Upper lobe of right lung (tissue), 1 donor: Measurements from ENCODE around the gene STK33. TPM values are rescaled to one million over a fixed set of nuclear protein-coding genes. Genes with fewer than 3 reads are reported as not detected.

ENCODE experiments used
- ATAC-seq: fragments of 200-7000 bp; cut with Tn5 transposase; one replicate; pipeline ENCODE4 v1.9.1; 2020; ENCODE audit warnings: mild to moderate bottlenecking, moderate library complexity
- DNase-seq: peaks from one replicate; pipeline ENCODE4 v3.0.0-alpha.2; 2020
- H3K27ac ChIP-seq: fragments of 200-600 bp; one replicate; pipeline ENCODE4 v1.8.0; 2022
- H3K27me3 ChIP-seq: fragments of 200-600 bp; one replicate; pipeline ENCODE4 v1.8.0; 2022; ENCODE audit warnings: mild to moderate bottlenecking
- H3K36me3 ChIP-seq: fragments of 200-600 bp; one replicate; pipeline ENCODE4 v1.8.0; 2022
- H3K4me1 ChIP-seq: fragments of 200-600 bp; one replicate; pipeline ENCODE4 v1.8.0; 2022
- H3K4me3 ChIP-seq: fragments of 200-600 bp; one replicate; pipeline ENCODE4 v1.8.0; 2022; ENCODE audit warnings: mild to moderate bottlenecking
- H3K9me3 ChIP-seq: fragments of 200-600 bp; one replicate; pipeline ENCODE4 v1.8.0; 2022
- CTCF ChIP-seq: fragments of 200-600 bp; IDR thresholded peaks from one replicate; pipeline ENCODE4 v1.8.0; 2022; ENCODE audit warnings: antibody characterized with exemption
- intact Hi-C: fragments of 100-400 bp; cut with DNase I; formaldehyde crosslinking; loops from one replicate; pipeline ENCODE4 v1.11.0; 2022
- total RNA-seq: library from RNA; stranded (reverse); fragmentation: NEBNext Ultra II Directional; extraction: Animal tissue kit (Norgen Biotek cat#: 25700); gene quantifications from one replicate; pipeline ENCODE4 v1.2.1, GENCODE V29; 2021
- donor health status: DM: no; HTN: yes; CAD: no; lungs with severe emphysema.

STK33 gene
- total RNA-seq, 1 donor from 2014 or later, result 9.4 TPM

GRCh38 chr11:8357505-8357888 is 236.5 kb downstream of the STK33 start:
- intact Hi-C loops, result no loop called here
- no peaks in the 10 kb centered on the region for H3K36me3 ChIP-seq
- no peaks in the 10 kb centered on the region for H3K27me3 ChIP-seq
- no peak for TF ChIP-seq CTCF
- H3K4me3 ChIP-seq, result no peak overlapping the region
- DNase-seq (peak; percentile 40), ATAC-seq (no peak)
- no peaks in the 10 kb centered on the region for H3K9me3 ChIP-seq
- no peak overlapping the region for H3K27ac ChIP-seq
- H3K4me1 ChIP-seq, result no peaks in the 10 kb centered on the region

GRCh38 chr11:8356721-8357504 is 237.1 kb downstream of the STK33 start:
- Histone ChIP-seq H3K27me3 (no peaks in the 10 kb centered on the region), H3K27ac (no peak overlapping the region), H3K4me3 (no peak overlapping the region), H3K36me3 (no peaks in the 10 kb centered on the region), H3K9me3 (no peaks in the 10 kb centered on the region), H3K4me1 (no peaks in the 10 kb centered on the region)
- TF ChIP-seq CTCF, result no peak
- DNase-seq, result peak; percentile 64
- peak; percentile 27 for ATAC-seq
- intact Hi-C loops, result no loop called here

- Histone ChIP-seq H3K4me3 (no peak overlapping the region), H3K27me3 (no peaks in the 10 kb centered on the region), H3K27ac (no peak overlapping the region), H3K36me3 (no peaks in the 10 kb centered on the region), H3K4me1 (no peaks in the 10 kb centered on the region), H3K9me3 (no peaks in the 10 kb centered on the region)
- intact Hi-C loops, result no loop called here
- no peak for ATAC-seq
- TF ChIP-seq CTCF, result no peak
- DNase-seq, result peak; percentile 54
Observed at GRCh38 chr11:8356216-8356615, 237.8 kb downstream of the STK33 start.

- intact Hi-C loops, result no loop called here
Observed at GRCh38 chr11:8355416-8355742, 238.6 kb downstream of the STK33 start.

GRCh38 chr11:8354622-8355415 is 239.2 kb downstream of the STK33 start:
- ATAC-seq (no peak), DNase-seq (peak; percentile 47)
- no peak for TF ChIP-seq CTCF
- intact Hi-C loops, result no loop called here
- no peaks in the 10 kb centered on the region for H3K4me1 ChIP-seq
- no peaks in the 10 kb centered on the region for H3K27me3 ChIP-seq
- no peak overlapping the region for H3K27ac ChIP-seq
- no peaks in the 10 kb centered on the region for H3K36me3 ChIP-seq
- H3K9me3 ChIP-seq, result no peaks in the 10 kb centered on the region
- no peak overlapping the region for H3K4me3 ChIP-seq

More at GRCh38 chr11:8355416-8355742, 238.6 kb downstream of the STK33 start:
- Histone ChIP-seq H3K9me3 (no peaks in the 10 kb centered on the region), H3K27ac (no peak overlapping the region), H3K27me3 (no peaks in the 10 kb centered on the region), H3K4me1 (no peaks in the 10 kb centered on the region), H3K4me3 (no peak overlapping the region), H3K36me3 (no peaks in the 10 kb centered on the region)
- TF ChIP-seq CTCF, result no peak
- DNase-seq, result peak; percentile 33
- no peak for ATAC-seq
